GM18507 (cell line): ENCODE measurements around the gene AP1M2.
A peak's percentile ranks its signal among the peaks of the same experiment; 100 is the strongest.
"Not testable (repeated sequence)": the region's sequence is repeated elsewhere in the genome, so short reads cannot be mapped to it uniquely, and the experiment has no call there.

Experiments
- DNase-seq: peaks from one replicate; pipeline ENCODE4 v3.0.0; 2011; ENCODE audit warnings: low read depth; ENCODE audit not compliant: insufficient read length; ENCODE audit errors: extremely low spot score
- FAIRE-seq: peaks from 2 replicates; lab custom pipeline; 2011; peaks lifted over from hg19 to GRCh38; lab: Jason Lieb, UNC

AP1M2 gene

GRCh38 chr19:10567656-10568055, 19.5 kb downstream of the AP1M2 start:
- DNase-seq (no peak), FAIRE-seq (no peak)

- DNase-seq, result no peak
- peak; percentile 96 for FAIRE-seq
These were observed 20.3 kb downstream of the AP1M2 start for GRCh38 chr19:10566658-10567410.

- no peak for DNase-seq
- no peak for FAIRE-seq
These were observed 20.8 kb downstream of the AP1M2 start for GRCh38 chr19:10566408-10566657.

- peak; percentile 95 for FAIRE-seq
- peak; percentile 97 for DNase-seq
These were observed 21.3 kb downstream of the AP1M2 start, which contains the start of gene KRI1 for GRCh38 chr19:10565567-10566407. Gene KRI1 (minus strand): TSS chr19:10566010. CDS start chr19:10565999, 11 bp downstream.

- DNase-seq (peak; percentile 55), FAIRE-seq (peak; percentile 81)
These were observed 22.0 kb downstream of the AP1M2 start for GRCh38 chr19:10565028-10565566.

GRCh38 chr19:10562609-10563008, 24.5 kb downstream of the AP1M2 start:
- FAIRE-seq, result no peak
- DNase-seq, result no peak

GRCh38 chr19:10560154-10560553, 27.0 kb downstream of the AP1M2 start:
- DNase-seq, result no peak
- FAIRE-seq, result no peak

- no peak for FAIRE-seq
These were observed 29.4 kb downstream of the AP1M2 start for GRCh38 chr19:10557603-10558197.

GRCh38 chr19:10555610-10555973, 31.5 kb downstream of the AP1M2 start:
- FAIRE-seq (no peak), DNase-seq (no peak)

More at GRCh38 chr19:10557603-10558197, 29.4 kb downstream of the AP1M2 start:
- DNase-seq, result no peak

GRCh38 chr19:10554760-10555609, 32.1 kb downstream of the AP1M2 start:
- FAIRE-seq (no peak), DNase-seq (no peak)

GRCh38 chr19:10553943-10554381, 33.1 kb downstream of the AP1M2 start:
- no peak for DNase-seq
- FAIRE-seq, result no peak

GRCh38 chr19:10553087-10553667, 33.9 kb downstream of the AP1M2 start:
- DNase-seq (no peak), FAIRE-seq (no peak)

- no peak for FAIRE-seq
- DNase-seq, result no peak
These were observed 34.5 kb downstream of the AP1M2 start for GRCh38 chr19:10552510-10553053.

- DNase-seq (no peak), FAIRE-seq (no peak)
These were observed 35.3 kb downstream of the AP1M2 start for GRCh38 chr19:10551698-10552301.

- FAIRE-seq, DNase-seq: not testable (repeated sequence)
These were observed 36.1 kb downstream of the AP1M2 start for GRCh38 chr19:10551006-10551405.

- no peak for DNase-seq
- FAIRE-seq, result no peak
These were observed 36.8 kb downstream of the AP1M2 start for GRCh38 chr19:10550336-10550735.

- FAIRE-seq (no peak), DNase-seq (no peak)
These were observed 37.4 kb downstream of the AP1M2 start for GRCh38 chr19:10549733-10550132.

GRCh38 chr19:10548746-10549276, 38.3 kb downstream of the AP1M2 start:
- DNase-seq (no peak), FAIRE-seq (no peak)
